HG02852 (cell line): ENCODE results near the gene ALG11.

ENCODE experiments used
- ATAC-seq: cut with Tn5 transposase; IDR thresholded peaks from one replicate; pipeline ENCODE4 v1.9.1; 2021; ENCODE audit warnings: mild to moderate bottlenecking, moderate library complexity; ENCODE audit not compliant: unreplicated experiment

The ALG11 gene

DNA sequence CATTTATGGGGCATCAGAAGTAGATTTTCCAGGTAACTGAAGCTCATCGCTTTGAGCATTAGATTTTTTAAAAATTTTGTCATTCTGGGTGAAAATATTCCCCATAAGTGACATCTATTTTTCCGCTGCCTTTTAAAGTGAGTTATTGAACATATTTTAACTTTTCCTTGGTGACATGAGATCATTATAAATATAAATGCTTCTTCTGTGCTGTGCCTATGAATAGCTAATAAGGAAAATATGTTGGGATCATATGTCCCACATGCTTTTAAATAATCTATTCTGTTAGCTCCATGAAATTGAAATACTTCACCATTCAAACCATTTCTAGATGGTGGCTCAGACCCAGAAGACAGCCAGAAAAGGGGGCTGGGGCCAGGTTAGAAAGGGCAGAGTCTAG is 15.0 kb upstream of the ALG11 start:
- no peak for ATAC-seq

DNA sequence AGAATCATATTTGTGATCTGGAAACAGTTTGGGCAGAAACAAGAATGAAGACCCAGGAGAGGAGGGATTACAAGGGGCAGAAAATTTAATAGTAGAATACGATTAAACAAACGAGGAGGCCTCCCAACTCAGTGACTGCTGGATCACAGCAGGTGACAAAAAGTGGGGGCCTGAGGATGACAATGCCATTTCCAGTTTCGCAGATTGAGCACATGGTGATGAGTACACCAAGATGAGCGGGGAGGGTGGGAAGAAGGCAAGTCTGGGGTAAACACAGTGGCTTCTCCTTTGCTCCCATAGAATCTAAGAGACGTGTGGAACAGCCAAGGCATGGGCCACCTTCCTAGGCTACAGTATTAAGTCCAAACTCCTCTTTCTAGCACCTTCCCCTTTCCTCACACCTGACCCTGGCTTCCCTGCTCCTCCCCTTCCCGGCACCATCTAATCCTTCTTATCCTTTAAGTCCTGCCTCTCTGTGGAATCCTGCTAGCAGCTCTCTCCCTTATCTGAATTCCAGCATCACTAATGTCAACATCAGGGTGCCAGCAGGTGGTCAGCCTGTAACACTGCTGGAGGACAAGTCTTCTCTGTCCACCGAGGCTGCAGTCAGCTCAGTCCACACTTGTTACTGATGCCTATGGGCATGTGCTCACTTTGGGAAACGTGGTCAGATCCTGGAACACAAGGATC is 14.4 kb upstream of the ALG11 start:
- ATAC-seq, result no peak

DNA sequence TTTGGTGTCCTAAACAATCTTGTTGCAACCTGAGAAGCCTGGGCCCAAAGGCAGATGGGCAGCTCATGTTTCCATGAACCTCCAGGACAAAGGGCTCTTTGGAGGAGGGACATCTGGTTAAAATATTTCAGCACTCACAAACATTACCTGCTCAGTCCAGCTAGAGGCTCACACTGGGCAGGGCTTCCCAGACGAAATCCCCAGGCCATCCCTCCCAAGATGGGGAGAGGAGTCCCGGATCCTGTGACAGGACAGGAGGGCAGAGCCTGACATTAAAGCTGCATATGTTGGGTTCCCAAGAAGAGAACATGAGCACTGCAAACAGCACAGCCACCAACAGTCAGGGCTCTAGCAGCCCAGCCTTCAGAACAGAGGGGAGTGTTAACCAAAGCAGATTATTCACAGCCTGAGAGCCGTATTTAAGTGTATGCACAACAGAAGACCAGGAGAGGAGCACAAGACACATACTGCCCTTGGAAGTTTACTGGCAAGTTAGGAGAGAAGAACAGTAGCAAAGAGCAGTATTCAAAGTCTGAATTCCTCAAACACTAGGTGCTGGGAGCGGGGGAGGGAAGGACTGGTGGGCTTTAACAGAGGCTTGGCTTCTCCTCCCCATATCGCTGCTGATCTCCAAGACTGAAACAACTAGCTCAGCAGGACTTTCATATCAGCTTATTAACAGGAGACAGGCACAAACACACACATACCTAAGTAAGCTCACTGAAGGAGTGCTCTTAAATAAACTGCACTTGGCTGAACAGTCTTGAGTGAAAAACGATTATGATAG is 13.3 kb upstream of the ALG11 start:
- no peak for ATAC-seq

DNA sequence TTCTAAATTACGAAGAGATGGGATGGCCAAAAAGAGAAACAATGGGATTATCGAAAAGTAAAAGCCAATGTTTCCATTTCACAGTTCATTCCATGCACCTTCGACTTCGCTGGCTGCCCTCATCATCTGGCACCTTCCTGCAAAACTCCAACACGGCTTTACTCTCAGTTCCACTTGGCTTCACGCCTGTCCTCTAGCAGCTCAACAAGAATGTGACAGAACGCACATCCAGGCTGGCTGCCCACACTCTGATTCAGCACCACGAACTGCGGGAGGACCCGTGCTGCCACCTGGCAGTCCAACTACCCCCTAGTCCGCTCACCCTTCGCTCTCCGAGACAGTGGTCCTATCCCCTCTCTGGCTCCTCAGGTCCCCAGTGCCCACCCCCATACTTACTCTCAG is 12.7 kb upstream of the ALG11 start:
- no peak for ATAC-seq

DNA sequence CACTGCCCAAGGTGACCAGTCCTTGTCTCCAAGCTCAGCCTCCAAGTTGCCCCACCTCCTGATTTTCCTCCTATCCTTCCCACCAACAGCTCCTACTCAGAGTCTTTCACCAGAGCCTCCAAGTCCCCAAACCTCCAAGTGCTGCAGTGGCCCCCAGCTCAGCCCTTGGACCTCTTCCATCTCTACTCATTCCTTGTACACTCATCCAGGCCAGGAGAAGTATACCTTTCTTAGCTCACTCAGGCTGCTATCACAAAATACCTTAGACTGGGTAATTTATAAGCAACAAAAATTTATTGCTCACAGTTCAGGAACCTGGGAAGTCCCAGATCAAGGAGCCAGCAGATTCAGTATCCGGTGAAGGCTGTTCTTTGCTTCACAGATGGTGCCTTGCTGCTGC is 12.3 kb upstream of the ALG11 start:
- no peak for ATAC-seq

DNA sequence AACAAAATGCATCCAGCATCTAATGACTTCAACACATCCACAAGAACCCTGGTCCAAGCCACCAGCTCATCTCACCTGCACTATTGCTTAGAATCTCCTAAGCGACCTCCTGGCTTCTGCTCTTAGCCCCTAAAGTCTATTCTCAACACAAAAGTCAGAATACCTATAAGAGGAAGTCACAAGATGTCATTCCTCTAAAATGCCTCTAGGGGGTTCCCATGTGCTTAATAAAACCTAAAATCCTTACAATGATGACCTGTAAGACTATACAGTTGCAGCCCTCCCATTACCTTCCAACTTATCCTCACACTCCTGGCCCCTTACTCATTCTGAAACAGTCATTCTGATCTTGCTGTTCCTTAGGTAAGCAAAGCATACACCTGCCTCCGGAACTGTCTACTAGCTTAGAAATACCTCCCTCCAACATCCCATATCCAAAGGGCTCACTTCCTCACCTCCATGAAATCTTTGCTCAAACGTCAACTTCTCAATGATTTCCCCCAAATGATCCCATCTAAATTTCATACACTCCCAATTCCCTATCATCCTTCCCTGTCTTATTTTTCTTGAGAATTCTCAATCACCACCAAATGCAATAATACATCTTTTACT is 11.0 kb upstream of the ALG11 start:
- peak; percentile 85 for ATAC-seq

DNA sequence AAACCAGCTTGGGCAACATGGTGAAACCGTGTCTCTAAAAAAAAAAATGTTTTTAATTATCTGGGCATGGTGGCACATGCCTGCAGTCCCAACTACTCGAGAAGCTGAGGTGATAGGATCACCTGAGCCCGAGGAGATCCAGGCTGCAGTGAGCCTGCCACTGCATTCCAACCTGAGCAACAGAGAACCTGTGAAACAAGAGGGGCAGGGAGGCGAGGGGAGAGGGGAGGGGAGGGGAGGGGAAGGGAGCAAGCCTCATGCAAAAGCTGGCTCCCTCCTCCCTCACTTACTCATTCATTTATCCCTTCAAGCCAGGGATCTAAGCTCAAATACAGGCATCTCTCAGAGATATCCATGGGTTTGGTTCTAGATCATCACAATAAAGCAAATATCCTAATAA is 9.8 kb upstream of the ALG11 start:
- ATAC-seq, result no peak

DNA sequence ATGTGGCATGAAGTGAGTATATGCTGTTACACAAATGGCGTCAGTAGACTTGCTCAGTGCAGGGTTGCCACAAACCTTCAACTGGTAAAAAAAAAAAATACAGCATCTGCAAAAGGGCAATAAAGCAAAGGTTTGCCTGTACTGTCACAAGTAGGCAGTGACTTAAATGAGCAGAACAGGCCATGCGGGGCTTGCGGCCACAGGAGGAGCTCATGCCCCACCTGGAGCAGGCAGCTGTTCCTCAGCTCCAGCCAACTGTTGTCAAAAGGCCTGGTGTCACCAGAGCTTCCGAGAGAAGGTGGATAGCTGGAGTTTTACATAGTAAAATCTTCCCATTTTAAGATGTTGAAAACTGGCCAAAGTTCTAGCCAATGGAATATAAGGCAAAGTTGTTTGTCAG is 8.7 kb upstream of the ALG11 start:
- ATAC-seq, result no peak

DNA sequence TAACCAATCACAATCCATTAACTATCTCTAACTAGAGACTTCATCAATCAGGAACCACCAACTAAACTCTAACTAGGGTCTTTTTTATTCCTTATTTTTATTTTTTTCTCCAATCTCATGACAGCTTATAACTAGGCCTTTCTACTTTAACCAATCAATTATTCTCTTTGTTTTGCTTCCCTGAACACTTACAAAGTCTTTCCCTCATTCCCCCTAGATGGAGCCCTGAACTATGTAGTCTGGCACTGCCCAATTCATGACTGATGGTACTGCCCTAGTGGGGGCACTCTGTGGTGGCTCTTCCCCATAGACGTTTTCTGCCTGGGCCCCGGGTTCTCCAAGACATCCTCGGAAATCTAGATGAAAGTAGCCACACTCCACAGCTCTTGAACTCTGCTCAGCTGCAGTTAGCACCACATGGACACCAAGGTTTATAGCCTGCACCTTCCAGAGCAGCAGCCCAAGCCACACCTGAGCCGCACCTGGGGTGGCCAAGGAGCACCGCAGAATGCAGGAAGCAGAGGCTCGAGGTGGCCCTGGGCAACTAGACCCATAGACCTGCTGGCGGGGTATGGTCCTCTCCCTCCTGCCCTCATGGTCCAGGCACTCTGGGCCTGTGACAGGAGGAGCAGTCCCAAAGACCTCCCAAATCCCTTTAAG is 7.6 kb upstream of the ALG11 start:
- ATAC-seq, result no peak

DNA sequence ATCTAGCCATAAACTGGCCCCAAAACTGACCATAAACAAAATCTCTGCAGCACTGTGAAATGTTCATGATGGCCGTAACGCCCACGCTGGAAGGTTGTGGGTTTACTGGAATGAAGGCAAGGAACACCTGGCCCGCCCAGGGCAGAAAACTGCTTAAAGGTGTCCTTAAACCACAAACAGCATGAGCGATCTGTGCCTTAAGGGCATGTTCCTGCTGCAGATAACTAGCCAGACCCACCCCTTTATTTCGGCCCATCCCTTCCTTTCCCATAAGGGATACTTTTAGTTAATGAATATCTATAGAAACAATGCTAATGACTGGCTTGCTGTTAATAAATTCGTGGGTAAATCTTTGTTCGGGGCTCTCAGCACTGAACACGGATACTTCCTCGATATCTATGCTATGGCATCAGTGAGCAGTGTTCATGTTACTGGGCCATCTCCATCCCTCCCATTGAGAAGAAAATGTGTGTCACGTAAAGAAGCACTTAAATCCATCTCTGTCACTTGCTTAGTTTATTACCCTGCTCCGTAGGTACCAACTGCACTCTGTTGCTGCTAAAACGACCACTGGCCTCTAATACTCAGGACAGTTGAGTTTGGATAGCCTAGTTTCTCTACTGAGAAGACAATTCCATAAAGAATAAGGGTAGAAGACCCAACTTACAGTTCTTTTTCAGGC is 6.2 kb upstream of the ALG11 start:
- no peak for ATAC-seq

DNA sequence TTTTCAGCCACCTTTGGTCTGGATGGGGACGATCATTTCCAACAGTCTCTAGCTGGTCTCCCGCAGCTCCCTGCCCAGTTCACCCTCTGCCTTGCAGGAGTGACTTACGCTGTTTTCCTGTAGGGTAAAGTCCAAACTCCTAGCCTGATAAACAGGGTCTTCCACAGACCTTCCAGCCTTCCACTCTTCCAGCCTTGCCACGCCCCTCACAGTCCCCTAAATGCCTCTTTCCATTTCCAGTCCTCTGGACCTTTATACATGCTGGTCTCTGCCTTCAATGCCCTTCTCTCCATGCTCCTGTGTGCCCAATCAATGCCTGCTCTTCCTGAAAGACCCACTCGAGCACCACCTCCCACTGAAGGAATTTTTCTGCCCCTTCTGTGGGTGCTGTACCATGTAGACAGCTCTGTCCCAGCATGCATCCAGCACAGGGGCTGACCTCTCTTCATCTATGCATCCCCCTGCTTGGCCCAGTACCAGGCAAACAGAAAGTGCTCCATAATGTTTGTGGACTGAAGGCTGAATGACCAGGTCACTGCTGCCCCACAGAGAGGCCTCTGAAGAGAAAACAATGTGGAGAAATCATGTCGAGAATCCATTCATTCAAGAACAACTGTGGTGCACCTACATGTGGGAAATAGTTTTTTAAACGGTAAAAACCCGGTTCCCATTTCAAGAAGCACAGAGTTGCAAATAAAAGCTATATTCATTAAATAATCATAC is 5.5 kb upstream of the ALG11 start:
- ATAC-seq, result no peak

DNA sequence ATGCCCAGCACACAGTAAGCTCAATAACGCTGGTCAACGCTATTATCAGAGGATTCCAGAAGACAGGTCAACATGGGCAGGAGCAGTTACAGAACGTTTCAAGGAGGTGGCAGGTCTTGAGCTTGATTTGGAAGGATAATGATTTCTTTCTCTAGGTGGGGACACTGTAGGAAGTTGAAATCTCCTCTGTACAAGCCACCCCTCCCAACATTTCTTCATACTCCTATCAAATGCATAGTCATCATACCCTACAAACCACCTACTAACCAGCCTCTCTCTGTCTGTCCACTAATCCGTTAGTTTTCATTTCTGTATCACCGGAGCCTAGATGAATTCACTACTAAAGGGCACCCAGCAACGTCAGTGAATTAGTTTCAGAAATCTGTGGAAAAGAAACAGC is 2.3 kb upstream of the ALG11 start:
- no peak for ATAC-seq

DNA sequence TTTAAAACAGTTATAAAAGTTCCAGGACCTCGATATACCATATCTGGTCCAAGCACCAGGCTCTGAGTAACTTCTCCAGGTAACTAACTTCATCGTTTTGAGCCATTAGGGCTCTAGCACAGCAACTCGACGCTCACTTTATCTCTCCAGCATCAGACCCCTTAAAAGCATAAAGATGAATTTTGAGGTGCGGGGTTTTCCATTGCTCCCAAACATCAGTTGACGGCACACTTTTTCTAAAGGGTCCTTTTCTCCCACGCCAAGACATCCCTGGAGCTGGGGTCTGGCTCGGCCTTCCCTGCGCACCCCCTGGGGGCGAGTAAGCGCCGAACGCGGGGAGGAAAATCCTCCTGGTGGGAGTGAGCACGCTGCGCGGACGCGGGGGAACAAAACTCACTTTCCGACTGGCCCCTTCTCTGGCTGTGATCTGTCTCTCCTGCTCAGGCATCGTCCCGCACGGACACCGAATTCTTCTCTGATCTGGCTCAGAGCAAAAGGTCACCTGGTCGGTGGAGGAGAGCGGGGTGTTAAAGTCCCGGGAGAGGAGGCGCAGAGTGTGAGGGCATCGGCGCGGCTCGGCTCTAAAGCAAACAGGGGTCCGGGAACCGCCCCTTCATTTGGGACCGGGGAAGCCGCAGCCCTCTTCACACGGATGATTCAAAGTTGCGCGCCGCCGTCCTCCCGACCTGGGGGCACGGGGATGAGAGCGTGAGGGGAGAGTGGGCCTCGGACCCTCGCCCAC is 1.1 kb upstream of the ALG11 start, which contains the start of gene ATP7B:
ATP7B (minus strand) TSS at position 561 of the 742 bp plus-strand sequence; CDS start at position 448, 113 bp downstream.
- ATAC-seq, result no peak

DNA sequence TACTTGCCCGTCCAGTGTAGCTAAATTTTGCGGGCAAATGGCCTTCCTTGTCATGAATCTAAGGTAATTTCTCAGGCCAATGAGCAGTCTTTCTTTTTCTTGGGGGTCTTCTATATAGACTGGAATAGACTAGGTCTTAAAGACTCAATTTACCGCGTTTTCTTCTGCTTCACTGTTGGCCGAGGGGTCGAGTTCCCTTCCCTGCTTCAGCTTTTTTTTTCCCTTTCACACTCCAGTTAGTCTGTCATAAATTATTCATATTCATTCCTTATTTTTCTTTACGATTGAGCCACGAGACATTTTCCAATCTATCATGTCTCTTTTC is 276 bp downstream of the ALG11 start:
- no peak for ATAC-seq

DNA sequence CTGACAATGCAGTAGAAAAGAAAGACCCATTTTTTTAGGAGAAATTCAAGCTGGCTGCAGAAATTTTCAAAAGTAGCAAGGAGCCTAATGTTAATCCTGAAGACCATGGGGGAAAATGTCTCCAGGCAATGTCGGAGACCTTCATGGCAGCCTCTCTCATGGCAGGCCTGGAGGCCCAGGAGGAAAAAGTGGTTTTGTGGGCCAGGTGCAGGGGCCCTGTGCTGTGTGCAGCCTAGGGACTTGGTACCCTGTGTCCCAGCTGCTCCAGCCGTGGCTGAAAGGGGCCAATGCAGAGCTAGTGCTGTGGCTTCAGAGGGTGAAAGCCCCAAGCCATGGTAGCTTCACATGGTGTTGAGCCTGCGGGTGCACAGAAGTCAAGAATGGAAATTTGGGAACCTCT is 4.1 kb downstream of the ALG11 start:
- ATAC-seq, result no peak

DNA sequence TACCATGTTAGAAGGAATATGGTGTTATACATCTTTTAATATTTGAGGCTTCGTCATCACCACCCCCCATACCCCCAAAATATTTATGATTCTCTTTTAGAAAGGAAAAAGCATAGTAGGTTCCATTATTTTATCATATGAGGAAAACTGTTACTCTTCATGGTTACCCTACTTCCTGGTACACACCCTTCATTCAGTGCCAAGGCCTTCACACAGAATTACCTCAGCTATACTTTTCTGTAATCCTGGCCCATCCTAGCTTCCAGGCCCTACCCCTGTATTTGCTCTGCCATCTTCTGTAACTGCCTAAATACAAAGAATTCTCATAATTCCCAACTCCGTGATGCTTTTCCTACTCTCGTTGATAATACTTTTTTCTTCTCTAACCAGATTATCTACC is 8.0 kb downstream of the ALG11 start:
- ATAC-seq, result no peak

DNA sequence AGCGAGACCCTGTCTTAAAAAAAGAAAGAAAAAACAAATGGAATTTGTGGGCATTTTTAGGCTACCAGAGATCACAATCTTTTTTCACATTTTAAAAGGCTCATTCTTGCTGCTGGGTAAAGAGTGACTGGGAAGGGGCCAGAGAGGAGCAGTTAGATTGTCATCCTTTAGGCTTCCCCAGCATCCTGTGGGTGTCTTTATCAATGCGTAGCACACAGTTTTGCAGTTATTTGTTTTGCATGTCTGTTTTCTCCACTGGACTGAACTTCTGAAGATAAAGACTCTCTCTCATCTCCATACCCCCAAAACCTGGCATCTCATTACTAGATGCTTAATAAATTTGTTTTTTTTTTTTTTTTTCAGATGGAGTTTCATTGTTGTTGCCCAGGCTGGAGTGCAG is 10.2 kb downstream of the ALG11 start:
- no peak for ATAC-seq

DNA sequence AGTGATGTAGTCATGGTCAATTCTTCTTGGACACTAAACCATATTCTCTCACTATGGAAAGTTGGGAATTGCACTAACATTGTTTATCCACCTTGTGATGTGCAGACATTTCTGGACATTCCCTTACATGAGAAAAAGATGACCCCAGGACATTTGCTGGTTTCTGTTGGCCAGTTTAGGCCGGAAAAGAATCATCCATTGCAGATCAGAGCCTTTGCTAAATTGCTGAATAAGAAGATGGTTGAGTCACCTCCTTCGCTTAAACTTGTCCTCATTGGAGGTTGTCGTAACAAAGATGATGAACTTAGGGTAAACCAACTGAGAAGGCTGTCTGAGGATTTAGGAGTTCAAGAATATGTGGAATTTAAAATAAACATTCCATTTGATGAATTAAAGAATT is 12.3 kb downstream of the ALG11 start, which contains the start of gene UTP14C:
UTP14C (plus strand) TSS at position 211 of the 400 bp plus-strand sequence. CDS start 4,114 bp downstream, outside the sequence.
- ATAC-seq, result no peak

DNA sequence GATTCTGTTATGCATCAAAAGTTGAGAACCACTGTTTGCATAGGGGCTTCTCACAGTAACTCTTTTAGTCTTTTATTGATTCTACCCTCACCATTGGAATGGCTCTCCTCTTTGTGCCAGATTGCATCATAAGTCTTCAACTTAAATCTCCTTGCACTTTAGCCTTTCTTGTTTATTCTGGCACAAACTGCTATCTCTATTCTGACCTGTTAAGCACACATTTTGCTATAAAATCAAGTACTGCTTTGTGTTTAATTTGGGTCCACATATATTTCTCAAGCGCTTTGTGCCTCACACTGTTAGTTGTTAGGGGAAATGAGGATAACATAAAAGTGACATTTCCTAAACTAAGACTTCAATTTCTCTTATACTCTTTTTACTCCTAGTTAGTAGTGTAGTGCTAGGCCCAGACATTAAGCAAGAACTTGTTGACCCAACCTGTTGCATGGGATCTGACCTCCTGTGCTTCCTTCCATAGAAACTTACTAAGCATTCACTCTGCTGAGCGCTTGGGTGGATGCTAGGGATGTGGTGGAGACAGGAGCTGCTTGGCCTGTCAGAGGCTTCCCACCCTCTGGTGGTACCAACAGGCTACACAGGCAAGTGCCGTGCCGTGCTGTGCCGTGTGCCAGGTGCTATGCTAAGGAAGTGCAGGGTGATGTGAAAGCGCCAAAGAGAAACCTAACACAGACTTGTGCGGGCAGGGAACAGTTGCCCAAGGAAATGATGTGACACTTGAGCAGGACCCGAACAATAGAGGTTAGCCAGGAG is 13.5 kb downstream of the ALG11 start:
- ATAC-seq, result no peak
